H9 (cell line): ENCODE data around the gene EEF1G. TPM values are rescaled to one million over a fixed set of nuclear protein-coding genes. Genes with fewer than 3 reads are reported as not detected.
A peak's percentile ranks its signal among the peaks of the same experiment; 100 is the strongest.

ENCODE experiments used
- DNase-seq: peaks from one replicate; pipeline ENCODE4 v3.0.0-alpha.2; 2017
- H2AFZ ChIP-seq: one replicate; pipeline ENCODE4 v1.6.1; 2013; ENCODE audit warnings: mild to moderate bottlenecking, low read length, control low read depth, moderate library complexity
- H2AK5ac ChIP-seq: 2 replicates; pipeline ENCODE4 v1.6.1; 2013; ENCODE audit warnings: low read length, control low read depth, mixed read lengths; ENCODE audit not compliant: insufficient read length
- H2BK120ac ChIP-seq: one replicate; pipeline ENCODE4 v1.6.1; 2013; ENCODE audit warnings: low read depth, mild to moderate bottlenecking, low read length, control low read depth, inconsistent platforms; ENCODE audit not compliant: poor library complexity, severe bottlenecking
- H2BK12ac ChIP-seq: 2 replicates; pipeline ENCODE4 v1.6.1; 2013; ENCODE audit warnings: low read length, control low read depth, mixed read lengths, low read depth; ENCODE audit not compliant: insufficient read length
- H2BK15ac ChIP-seq: 2 replicates; pipeline ENCODE4 v1.6.1; 2013; ENCODE audit warnings: low read depth, low read length, control low read depth
- H2BK20ac ChIP-seq: one replicate; pipeline ENCODE4 v1.6.1; 2013; ENCODE audit warnings: low read depth, mild to moderate bottlenecking, low read length, control low read depth, inconsistent platforms; ENCODE audit not compliant: poor library complexity, severe bottlenecking
- H2BK5ac ChIP-seq: 2 replicates; pipeline ENCODE4 v1.6.1; 2013; ENCODE audit warnings: low read length, control low read depth, mixed read lengths; ENCODE audit not compliant: insufficient read length
- H3K14ac ChIP-seq: 2 replicates; pipeline ENCODE4 v1.6.1; 2013; ENCODE audit warnings: low read length, control low read depth; ENCODE audit not compliant: insufficient read depth
- H3K18ac ChIP-seq: 2 replicates; pipeline ENCODE4 v1.6.1; 2013; ENCODE audit warnings: low read depth, mild to moderate bottlenecking, mixed read lengths, low read length, control low read depth; ENCODE audit not compliant: insufficient read length
- H3K23ac ChIP-seq: 2 replicates; pipeline ENCODE4 v1.6.1; 2013; ENCODE audit warnings: low read length, control low read depth, mixed read lengths, low read depth; ENCODE audit not compliant: insufficient read length
- H3K23me2 ChIP-seq: 2 replicates; pipeline ENCODE4 v1.6.1; 2013; ENCODE audit warnings: low read depth, mild to moderate bottlenecking, mixed read lengths, low read length, control low read depth; ENCODE audit not compliant: insufficient read length, poor library complexity, severe bottlenecking
- H3K27ac ChIP-seq: 2 replicates; pipeline ENCODE4 v1.5.1; 2013; ENCODE audit warnings: low read length, control low read depth, mixed read lengths, low read depth; ENCODE audit not compliant: insufficient read length
- H3K27me3 ChIP-seq: 2 replicates; pipeline ENCODE4 v1.6.1; 2013; ENCODE audit warnings: low read length, control low read depth, inconsistent platforms; ENCODE audit not compliant: insufficient read depth
- H3K4ac ChIP-seq: 2 replicates; pipeline ENCODE4 v1.6.1; 2013; ENCODE audit warnings: low read depth, mild to moderate bottlenecking, control low read depth, inconsistent platforms, low read length, moderate library complexity
- H3K4me1 ChIP-seq: 2 replicates; pipeline ENCODE4 v1.6.1; 2013; ENCODE audit warnings: low read length, control low read depth, inconsistent platforms; ENCODE audit not compliant: insufficient read depth
- H3K4me2 ChIP-seq: 2 replicates; pipeline ENCODE4 v1.6.1; 2013; ENCODE audit warnings: low read length, control low read depth, mixed read lengths; ENCODE audit not compliant: insufficient read length, insufficient read depth
- H3K56ac ChIP-seq: 2 replicates; pipeline ENCODE4 v1.6.1; 2013; ENCODE audit warnings: low read depth, mild to moderate bottlenecking, mixed read lengths, low read length, control low read depth; ENCODE audit not compliant: insufficient read length
- H3K79me1 ChIP-seq: 2 replicates; pipeline ENCODE4 v1.6.1; 2013; ENCODE audit warnings: low read depth, mild to moderate bottlenecking, moderate library complexity, low read length, control low read depth, inconsistent platforms; ENCODE audit not compliant: insufficient read depth, poor library complexity, severe bottlenecking
- H3K79me2 ChIP-seq: 2 replicates; pipeline ENCODE4 v1.6.1; 2013; ENCODE audit warnings: low read length, control low read depth, inconsistent platforms; ENCODE audit not compliant: insufficient read depth
- H3K9ac ChIP-seq: 2 replicates; pipeline ENCODE4 v1.6.1; 2013; ENCODE audit warnings: low read length, control low read depth, mixed read lengths; ENCODE audit not compliant: insufficient read length; ENCODE audit errors: extremely low read depth
- H3K9me3 ChIP-seq: one replicate; pipeline ENCODE4 v1.6.1; 2013; ENCODE audit warnings: low read depth, low read length, inconsistent platforms; ENCODE audit not compliant: control insufficient read depth
- H3T11ph ChIP-seq: one replicate; pipeline ENCODE4 v1.6.1; 2013; ENCODE audit warnings: mild to moderate bottlenecking, low read length, control low read depth, inconsistent platforms
- H4K20me1 ChIP-seq: one replicate; pipeline ENCODE4 v1.6.1; 2013; ENCODE audit not compliant: control insufficient read depth, insufficient read length, insufficient read depth
- H4K5ac ChIP-seq: 2 replicates; pipeline ENCODE4 v1.6.1; 2013; ENCODE audit warnings: low read depth, mild to moderate bottlenecking, mixed read lengths, low read length, control low read depth; ENCODE audit not compliant: insufficient read length
- H4K8ac ChIP-seq: replicated peaks from 2 replicates; pipeline ENCODE4 v1.6.1; 2013; ENCODE audit warnings: low read length, control low read depth, mixed read lengths, low read depth; ENCODE audit not compliant: insufficient read length
- H4K91ac ChIP-seq: 2 replicates; pipeline ENCODE4 v1.6.1; 2013; ENCODE audit warnings: low read depth, mild to moderate bottlenecking, moderate library complexity, mixed read lengths, low read length, control low read depth; ENCODE audit not compliant: insufficient read length
- H3K27ac Mint-ChIP-seq, 3 experiments: 2 replicates in 2 of 3; 3 replicates in 1 of 3; pipeline ENCODE4 v1.8.0; 2020 to 2021; ENCODE audit warnings: mixed read lengths in 3 of 3, mild to moderate bottlenecking in 1 of 3, moderate library complexity in 1 of 3
- H3K27me3 Mint-ChIP-seq: 2 replicates; pipeline ENCODE4 v1.8.0; 2021; ENCODE audit warnings: low read depth, mild to moderate bottlenecking, moderate library complexity, mixed read lengths
- H3K36me3 Mint-ChIP-seq, 3 experiments: 2 replicates in 2 of 3; 3 replicates in 1 of 3; pipeline ENCODE4 v1.8.0; 2020 to 2021; ENCODE audit warnings: low read depth in 3 of 3, mixed read lengths in 3 of 3; ENCODE audit not compliant: insufficient read depth in 1 of 3
- H3K4me1 Mint-ChIP-seq, 2 experiments: 2 replicates each; pipeline ENCODE4 v1.8.0; 2020; ENCODE audit warnings: mixed read lengths in 2 of 2
- H3K4me3 Mint-ChIP-seq, 2 experiments: 2 replicates in 1 of 2; 3 replicates in 1 of 2; pipeline ENCODE4 v1.8.0; 2020 to 2021; ENCODE audit warnings: mild to moderate bottlenecking in 2 of 2, mixed read lengths in 2 of 2, moderate library complexity in 1 of 2
- H3K9me3 Mint-ChIP-seq, 2 experiments: 2 replicates in 1 of 2; 3 replicates in 1 of 2; pipeline ENCODE4 v1.8.0; 2020; ENCODE audit warnings: mild to moderate bottlenecking in 2 of 2, mixed read lengths in 2 of 2, moderate library complexity in 1 of 2
- CTCF ChIP-seq: fragments of 200-600 bp; sonication (generic); conservative IDR thresholded peaks from 3 replicates; pipeline ENCODE4 v1.8.0; 2021; ENCODE audit warnings: antibody characterized with exemption, mild to moderate bottlenecking
- WGBS: extraction: QIAGEN DNeasy Blood & Tissue Kit; methylation state at CpG from one replicate; pipeline ENCODE4 v1.1.7; 2013; ENCODE audit warnings: missing lambda C conversion rate, low lambda C conversion rate, mixed read lengths; ENCODE audit not compliant: insufficient read length; ENCODE audit errors: extremely low coverage; 5-methylcytosine and 5-hydroxymethylcytosine counted together
- total RNA-seq: library from RNA; stranded (reverse); gene quantifications from 2 replicates; pipeline ENCODE4 v1.2.1, GENCODE V29; 2021

Gene EEF1G
- total RNA-seq, 1 experiment from 2014 or later = 1,790 TPM

- Histone ChIP-seq H2BK120ac (no peak overlapping the region), H3K79me2 (no peaks in the 10 kb centered on the region), H3K23ac (no peak overlapping the region), H3K27me3 (no peaks in the 10 kb centered on the region), H3K27ac (no peak overlapping the region), H4K8ac (no peak overlapping the region), H3K4ac (no peak overlapping the region), H3K9me3 (no peaks in the 10 kb centered on the region), H3K56ac (no peak overlapping the region), H3K4me1 (no peaks in the 10 kb centered on the region; the same call in 1 of the 2 replicates), H3K18ac (no peak overlapping the region), H4K20me1 (no peaks in the 10 kb centered on the region), H3T11ph (no peak overlapping the region), H3K9ac (peak overlapping the region; percentile 27), H2AK5ac (no peak overlapping the region), H2BK5ac (no peak overlapping the region), H4K5ac (no peak overlapping the region), H2BK15ac (no peak overlapping the region), H3K14ac (peak overlapping the region; percentile 41), H4K91ac (no peak overlapping the region), H3K4me2 (peak overlapping the region; percentile 70), H2BK12ac (no peak overlapping the region), H2BK20ac (no peak overlapping the region), H2AFZ (no peak overlapping the region), H3K79me1 (no peaks in the 10 kb centered on the region), H3K23me2 (peaks cover 5% of the 10 kb centered on the region)
- peaks cover 29 to 66% (median 56%) of the 10 kb centered on the region in 3 experiments for H3K36me3 Mint-ChIP-seq
- no peaks in the 10 kb centered on the region for H3K27me3 Mint-ChIP-seq
- TF ChIP-seq CTCF = no peak
- no peaks in the 10 kb centered on the region for H3K9me3 Mint-ChIP-seq
- H3K4me1 Mint-ChIP-seq = peaks cover 21 to 25% of the 10 kb centered on the region in 2 experiments
- peak overlapping the region; percentile 93 to 96 (median 96); a peak in 5 of 7 replicates for H3K27ac Mint-ChIP-seq
- peak overlapping the region; percentile 94 to 96 for H3K4me3 Mint-ChIP-seq
- WGBS = no CpG with 5 or more reads among the region's 17 CpGs
- DNase-seq = no peak
Measured at GRCh38 chr11:62592146-62592815, 18.6 kb upstream of the EEF1G start.
